GM21360 (cell line): ENCODE measurements around the gene TMEM51.
"Not testable (repeated sequence)": the region's sequence is repeated elsewhere in the genome, so short reads cannot be mapped to it uniquely, and the experiment has no call there.

Experiments used
- ATAC-seq: cut with Tn5 transposase; IDR thresholded peaks from one replicate; pipeline ENCODE4 v1.9.1; 2021; ENCODE audit warnings: mild to moderate bottlenecking, moderate library complexity; ENCODE audit not compliant: unreplicated experiment

The TMEM51 gene

GRCh38 chr1:15175324-15176094, 22.0 kb downstream of the TMEM51 start:
- not testable (repeated sequence) for ATAC-seq

GRCh38 chr1:15176120-15176519, 22.6 kb downstream of the TMEM51 start:
- ATAC-seq, result no peak

GRCh38 chr1:15176898-15177665, 23.5 kb downstream of the TMEM51 start:
- ATAC-seq, result no peak

GRCh38 chr1:15177710-15178166, 24.2 kb downstream of the TMEM51 start:
- ATAC-seq, result no peak

GRCh38 chr1:15178571-15179484, 25.3 kb downstream of the TMEM51 start:
- no peak for ATAC-seq

- no peak for ATAC-seq
Observed at GRCh38 chr1:15179485-15179883, 25.9 kb downstream of the TMEM51 start.

- ATAC-seq, result no peak
Observed at GRCh38 chr1:15180189-15180588, 26.6 kb downstream of the TMEM51 start.

GRCh38 chr1:15180945-15181523, 27.5 kb downstream of the TMEM51 start:
- no peak for ATAC-seq

GRCh38 chr1:15181564-15181963, 28.0 kb downstream of the TMEM51 start:
- ATAC-seq, result no peak

GRCh38 chr1:15184436-15185241, 31.1 kb downstream of the TMEM51 start:
- ATAC-seq, result no peak

- ATAC-seq, result no peak
Observed at GRCh38 chr1:15185617-15186016, 32.1 kb downstream of the TMEM51 start.

GRCh38 chr1:15186073-15186845, 32.7 kb downstream of the TMEM51 start:
- ATAC-seq, result no peak

GRCh38 chr1:15186846-15187151, 33.3 kb downstream of the TMEM51 start:
- no peak for ATAC-seq

GRCh38 chr1:15187175-15188129, 33.9 kb downstream of the TMEM51 start:
- no peak for ATAC-seq

GRCh38 chr1:15188130-15188524, 34.6 kb downstream of the TMEM51 start:
- no peak for ATAC-seq

- ATAC-seq, result no peak
Observed at GRCh38 chr1:15188678-15189077, 35.1 kb downstream of the TMEM51 start.

- no peak for ATAC-seq
Observed at GRCh38 chr1:15189692-15190370, 36.3 kb downstream of the TMEM51 start.

- ATAC-seq, result no peak
Observed at GRCh38 chr1:15191267-15191666, 37.7 kb downstream of the TMEM51 start.
